HG03571 (cell line): ENCODE data around the gene ELAVL3.
"Not testable (repeated sequence)": the region's sequence is repeated elsewhere in the genome, so short reads cannot be mapped to it uniquely, and the experiment has no call there.

ENCODE experiments used
- ATAC-seq: cut with Tn5 transposase; IDR thresholded peaks from one replicate; pipeline ENCODE4 v1.9.1; 2021; ENCODE audit not compliant: unreplicated experiment

ELAVL3 gene

GRCh38 chr19:11486661-11487503 lies 6.0 kb upstream of the ELAVL3 start:
- no peak for ATAC-seq

DNA sequence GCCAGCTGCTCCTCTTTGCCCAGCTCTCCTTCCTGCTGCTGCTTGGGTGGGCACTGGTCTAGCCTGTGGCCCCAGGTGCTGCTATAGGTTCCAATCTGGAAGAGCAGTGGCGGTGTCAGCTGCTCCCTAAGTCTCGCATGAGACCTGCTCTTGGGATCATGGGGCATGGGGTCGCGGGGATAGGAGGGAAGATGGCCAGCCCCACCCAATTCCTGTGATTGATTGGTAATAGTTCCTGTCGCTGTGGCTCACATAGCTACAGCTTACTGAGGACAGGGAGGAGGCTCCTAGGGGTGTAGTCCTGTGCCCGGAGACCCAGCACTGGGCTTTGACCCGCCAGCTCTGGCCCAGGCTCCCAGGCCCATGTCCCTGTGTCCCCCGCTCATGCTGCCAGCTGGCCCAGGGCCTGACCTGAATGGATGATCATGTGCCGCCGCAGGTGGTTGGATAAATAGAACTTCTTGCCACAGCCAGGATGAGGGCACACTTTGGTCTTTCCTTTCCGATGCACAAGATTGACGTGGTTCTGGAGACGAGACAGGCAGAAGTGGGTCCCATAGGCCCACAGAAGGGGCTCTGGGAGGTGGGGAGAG lies 4.5 kb upstream of the ELAVL3 start:
- ATAC-seq: no peak

DNA sequence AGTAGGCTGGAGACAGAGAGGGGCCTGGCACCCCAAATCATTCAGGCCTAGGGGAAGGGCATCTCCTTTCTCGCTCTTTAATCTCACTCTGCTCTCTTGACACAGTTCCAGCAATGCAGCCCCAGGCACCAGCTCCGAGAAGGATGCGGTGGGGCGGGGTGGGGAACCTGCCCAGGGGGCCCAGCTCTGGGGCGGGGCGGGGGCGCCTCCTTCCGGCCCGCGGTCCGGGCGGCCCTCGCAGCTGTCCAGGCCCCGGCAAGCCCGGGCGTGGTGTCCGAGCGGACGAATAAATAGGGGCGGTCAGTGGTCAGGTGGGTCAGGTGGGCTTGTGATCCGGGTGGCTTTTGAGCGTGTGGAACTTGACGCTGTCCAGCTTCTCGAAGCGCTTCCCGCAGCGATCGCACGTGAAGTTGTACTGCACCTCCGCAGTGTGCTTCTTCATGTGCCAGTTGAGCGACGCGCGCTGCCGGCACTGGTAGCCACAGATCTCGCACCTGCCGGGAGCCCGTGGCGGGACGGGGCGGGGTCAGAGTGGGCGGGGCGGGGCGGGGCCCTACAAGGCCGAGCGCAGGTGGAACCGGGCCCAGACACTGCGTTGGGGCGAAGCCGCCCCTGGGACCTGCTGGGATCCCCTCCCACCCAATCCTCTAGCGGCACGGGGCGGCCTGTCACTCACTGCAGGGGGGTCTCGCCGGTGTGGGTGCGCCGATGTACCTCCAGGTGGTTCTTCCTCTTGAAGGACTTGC lies 2.7 kb upstream of the ELAVL3 start:
- no peak for ATAC-seq

DNA sequence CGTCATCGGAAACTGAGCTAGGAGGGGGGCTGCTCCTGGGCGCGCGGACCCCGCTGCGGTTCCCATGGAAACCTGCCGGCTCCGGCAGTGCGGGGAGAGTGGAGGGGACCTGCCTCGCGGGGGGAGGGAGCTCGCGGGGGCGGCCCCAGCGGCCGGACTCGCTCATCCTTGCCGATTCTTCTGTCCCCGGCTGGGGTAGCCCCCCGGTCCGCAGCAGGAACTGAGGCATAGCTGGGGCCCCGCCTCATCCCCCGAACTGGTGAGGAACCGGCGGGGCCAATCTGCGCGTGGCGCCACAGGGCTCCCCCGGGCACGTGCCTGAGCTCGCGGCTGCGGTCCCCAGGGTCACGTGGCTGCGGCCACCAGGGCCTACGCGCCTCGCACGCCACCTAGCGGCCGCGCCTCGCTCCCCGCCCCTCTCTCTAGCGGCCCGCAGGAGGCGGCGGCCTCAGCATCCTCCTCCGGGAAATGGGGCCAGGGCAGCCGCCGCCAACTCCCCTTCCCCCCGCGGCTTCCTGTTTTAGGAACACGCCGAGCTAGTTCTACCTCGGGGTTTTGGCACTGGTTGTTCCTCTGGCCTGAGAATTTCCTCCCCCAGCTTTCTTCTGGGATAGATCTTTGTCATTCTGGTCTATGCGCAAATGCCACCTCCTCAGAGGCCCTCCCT lies 1.7 kb upstream of the ELAVL3 start:
- ATAC-seq: peak; percentile 45

DNA sequence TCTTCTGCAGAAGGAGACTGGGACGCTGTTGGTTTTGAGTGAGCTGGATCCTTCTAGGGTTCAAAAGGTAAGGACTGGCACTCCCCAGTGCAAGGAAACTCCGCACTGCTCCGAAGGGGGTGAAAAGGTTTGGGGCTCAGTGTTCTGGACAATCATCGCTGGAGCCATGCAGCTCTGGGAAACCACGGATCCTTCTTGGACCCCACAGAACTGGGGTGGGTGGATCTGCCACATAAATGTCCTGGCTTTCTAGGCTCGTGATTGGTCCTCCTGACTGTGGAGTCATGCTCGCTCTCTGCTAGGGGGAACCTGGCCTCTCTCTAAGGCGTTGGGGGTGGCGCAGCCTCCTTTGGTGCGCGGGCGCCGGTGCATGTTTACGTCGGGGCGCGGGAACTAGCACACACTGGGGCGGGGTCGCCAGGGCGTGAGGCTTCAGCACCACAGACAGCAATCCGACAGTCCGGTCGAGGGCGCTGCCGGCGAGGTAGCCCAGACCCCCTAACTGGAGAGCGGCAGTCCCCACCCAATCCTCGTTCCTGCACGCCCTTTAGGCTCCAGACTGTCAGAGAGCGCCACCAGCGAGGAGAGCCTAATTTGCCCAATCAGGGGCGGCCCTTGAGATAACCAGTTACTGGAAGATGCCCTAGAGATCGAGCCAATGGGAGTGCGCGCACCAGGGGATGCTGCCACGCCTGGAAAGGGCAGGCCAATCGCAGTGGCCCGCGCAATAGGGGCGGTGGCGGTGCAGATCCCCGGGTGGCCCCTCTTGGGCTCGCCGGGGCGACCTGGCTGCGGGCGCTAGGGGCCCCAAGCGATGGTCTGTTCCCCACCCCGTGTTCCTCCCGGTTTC lies 913 bp upstream of the ELAVL3 start:
- ATAC-seq: peak; percentile 42

DNA sequence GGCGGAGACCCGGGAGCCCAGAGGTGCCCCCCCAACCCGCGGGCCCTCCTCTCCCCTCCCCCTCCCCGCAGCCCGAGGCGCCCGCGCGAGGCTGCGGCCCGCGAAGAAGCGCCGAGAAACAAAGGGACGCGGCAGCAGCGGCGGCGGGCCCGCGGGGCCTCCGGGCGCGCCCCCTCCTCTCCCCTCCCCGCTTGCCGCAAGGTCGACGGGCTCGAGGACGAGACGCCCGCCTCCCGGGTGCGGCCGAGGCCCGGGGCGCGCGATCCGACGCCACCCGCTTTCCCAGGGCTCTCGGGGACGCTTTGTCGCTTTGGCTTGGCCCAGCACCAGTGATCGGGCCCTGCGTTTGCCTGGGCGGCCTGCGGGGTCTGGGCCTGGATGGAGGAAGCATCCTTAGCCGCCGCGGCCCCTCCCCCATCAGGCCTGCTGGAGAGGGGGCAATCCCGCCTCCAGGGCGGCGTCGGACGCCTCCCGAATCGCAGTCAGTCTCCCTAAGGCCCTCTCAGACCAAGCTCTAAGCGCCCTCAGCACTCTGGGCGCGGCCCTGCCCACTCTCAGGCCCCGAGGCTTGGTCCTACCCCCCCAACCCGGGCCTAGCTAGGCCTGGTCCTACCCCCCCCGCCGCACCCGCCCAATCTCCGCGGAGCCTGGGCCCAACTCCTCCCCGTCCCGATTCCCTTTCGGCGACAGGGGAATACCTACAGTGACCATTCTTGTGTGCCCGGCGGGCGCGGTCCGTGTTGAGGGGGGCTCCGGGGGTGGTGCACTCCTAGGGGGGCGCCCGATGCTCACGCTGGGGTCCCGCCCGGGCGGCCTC lies 740 bp downstream of the ELAVL3 start:
- no peak for ATAC-seq

DNA sequence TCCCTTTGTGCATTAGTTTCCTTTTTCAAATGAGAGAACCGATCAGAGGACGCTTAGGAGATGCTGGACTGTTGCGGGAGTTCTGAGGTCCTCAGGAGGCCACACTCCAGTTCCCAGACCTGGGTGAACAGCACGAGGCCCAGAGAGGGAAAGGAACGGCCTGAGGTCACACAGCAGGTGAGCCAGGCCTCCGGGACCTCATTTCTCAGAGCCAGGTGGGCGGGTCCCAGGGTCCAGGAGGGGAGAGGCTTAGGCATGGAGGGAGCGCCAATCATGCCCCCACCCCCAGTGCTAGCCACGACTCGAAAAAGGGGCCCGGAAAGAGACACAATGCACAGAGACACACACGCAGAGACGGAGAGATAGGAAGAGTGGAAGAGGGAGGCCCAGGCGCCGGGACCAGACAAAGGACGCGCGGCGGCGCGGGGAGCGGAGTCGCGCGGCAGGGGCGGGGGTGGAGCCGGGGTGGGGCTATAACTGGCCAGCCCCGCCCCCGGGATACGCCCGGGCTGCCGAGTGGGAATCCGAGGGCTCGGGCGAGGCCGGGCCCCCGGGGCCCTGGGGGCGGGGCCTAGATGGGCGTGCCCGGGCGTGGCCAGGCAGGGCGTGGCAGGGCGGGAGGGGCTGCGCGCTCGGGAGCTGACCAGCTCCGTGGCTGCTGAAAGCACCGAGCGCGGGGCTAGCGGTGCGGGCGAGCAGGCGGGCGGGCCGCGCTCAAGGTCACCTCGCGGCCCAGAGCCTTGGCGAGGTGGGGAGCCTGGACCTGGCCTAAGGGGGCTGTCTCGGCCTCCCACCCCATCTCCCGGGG lies 1.6 kb downstream of the ELAVL3 start:
- no peak for ATAC-seq

DNA sequence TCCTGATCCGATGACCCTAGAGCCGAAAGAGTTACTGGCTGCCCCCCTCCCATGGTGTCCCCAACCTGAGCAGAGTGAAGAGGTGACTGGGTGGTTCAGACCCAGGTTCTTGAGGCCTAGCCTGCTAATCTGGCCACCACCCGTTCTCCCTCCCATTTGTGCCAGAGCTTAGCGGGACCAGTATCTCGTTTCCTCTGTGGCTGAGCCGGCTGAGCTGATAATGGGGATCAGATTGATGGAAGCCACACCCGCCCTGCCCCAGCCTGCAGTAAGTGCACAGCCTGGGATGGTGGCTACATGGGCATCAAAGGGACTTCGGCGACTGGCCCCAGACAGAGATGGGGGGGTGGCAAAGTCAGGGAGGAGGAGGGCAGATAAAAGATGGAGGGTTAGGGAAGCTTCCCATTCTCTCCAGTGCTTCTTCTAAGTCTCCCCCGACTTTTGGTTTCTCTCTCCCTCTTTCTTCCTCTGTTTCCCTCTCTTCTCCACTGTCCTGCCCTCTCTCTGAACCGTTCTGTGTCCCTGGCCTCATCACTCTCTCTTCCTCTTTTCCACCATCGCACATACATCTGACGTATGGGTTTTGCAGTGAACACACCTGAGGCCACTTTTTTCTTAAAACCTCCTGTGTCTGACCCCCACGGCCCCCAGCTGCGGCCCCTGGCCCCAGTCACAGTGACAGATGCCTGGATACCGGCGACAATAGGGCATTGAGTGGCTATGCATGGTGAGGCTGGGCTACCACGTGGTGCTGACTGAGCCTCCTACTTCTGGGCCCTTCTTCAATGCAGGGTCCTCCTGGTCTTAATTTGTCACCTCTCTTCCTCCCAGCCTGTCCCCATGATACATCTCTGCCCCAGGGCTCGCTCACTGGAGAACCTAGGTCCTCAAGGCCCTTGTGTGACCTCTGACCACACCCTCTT lies 2.4 kb downstream of the ELAVL3 start:
- ATAC-seq: no peak

DNA sequence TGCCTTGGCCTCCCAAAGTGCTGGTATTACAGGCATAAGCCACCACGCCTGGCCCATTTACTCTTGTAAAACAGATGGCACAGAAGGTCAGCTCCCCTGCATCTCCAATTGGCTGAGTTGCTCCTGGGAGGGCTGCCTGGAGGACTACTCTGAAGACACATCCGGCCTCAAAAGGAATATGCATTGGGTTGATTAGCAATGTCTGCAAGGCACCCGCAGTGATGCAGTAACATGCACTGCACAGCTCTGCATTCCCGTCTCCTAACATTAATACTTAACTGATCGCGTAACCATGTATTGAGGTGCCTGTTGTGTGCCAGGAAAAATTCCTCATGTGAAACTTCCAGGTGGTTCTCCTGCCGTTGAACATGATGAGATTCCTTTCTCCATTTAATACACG lies 5.0 kb downstream of the ELAVL3 start:
- no peak for ATAC-seq

GRCh38 chr19:11475343-11475742 lies 5.5 kb downstream of the ELAVL3 start:
- not testable (repeated sequence) for ATAC-seq

- ATAC-seq: no peak
Observed at GRCh38 chr19:11473725-11474124, 7.1 kb downstream of the ELAVL3 start.

GRCh38 chr19:11468266-11468845 lies 12.5 kb downstream of the ELAVL3 start:
- ATAC-seq: not testable (repeated sequence)

- ATAC-seq: no peak
Observed at GRCh38 chr19:11465600-11465999, 15.2 kb downstream of the ELAVL3 start.

DNA sequence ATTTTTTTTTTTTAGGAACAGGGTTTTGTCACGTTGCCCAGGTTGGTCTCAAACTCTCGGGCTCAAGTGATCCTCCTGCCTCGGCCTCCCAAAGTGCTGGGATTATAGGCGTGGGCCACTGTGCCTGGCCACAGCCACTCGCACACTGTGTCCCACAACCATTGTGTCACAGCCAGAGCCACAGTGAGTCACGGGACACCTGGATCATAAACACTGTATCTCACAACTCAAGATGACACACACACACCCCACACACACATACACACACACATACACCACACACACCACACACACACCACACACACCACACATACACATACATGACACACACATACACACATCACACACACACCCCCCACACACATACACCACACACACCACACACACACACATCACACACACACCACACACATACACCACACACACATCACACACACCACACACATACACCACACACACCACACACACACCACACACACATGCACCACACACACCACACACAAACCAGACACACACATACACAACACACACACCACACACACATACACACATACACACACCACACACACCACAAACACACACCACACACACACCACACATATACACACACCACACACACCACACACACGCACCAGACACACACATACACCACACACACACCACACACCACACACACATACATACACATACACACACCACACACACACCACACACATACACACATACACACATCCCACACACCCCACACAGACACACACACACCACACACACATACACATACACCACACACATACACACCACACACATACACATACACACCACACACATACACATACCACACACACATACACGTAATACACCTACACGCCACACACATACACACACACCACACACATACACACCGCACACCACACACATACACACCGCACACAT lies 16.2 kb downstream of the ELAVL3 start:
- ATAC-seq: no peak

DNA sequence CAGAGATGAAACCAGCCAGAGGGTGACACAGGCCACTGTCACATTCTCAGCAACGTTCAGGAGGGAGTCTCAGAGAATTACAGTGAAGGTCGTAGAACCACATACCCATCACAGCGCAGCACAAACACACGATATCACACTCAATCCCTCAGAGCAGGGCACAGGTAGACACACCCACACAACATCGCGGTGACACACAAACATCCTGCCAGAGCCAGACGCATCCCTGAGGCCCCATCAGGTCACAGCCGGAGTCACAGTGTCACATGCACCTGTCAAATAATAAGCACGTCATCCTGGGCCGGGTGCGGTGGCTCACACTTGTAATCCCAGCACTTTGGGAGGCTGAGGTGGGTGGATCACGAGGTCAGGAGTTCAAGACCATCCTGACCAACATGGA lies 17.5 kb downstream of the ELAVL3 start:
- ATAC-seq: no peak

DNA sequence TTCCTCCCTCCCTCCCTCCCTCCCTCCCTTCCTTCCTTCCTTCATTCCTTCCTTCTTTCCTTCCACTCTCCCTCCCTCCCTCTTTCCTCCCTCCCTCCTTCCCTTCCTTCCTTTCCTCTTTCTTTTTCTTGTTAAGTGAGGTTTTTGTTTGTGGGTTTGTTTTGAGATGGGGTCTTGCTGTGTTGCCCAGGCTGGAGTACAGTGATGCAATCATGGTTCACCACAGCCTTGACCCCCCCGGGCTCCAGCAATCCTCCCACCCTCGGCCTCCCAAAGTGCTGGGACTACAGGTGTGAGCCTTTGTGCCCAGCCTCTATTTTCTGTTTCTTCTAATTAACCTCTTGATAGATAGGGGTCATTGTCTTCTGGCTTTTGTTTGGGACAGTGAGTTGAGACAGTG lies 19.4 kb downstream of the ELAVL3 start:
- ATAC-seq: no peak
